ENCODE data around the gene USP22.

Gene USP22

GRCh38 chr17:20989481-20989880 is 53.3 kb downstream of the USP22 start:
- no peak for TF ChIP-seq REST (IDR thresholded peaks at IDR 0.05; ENCODE audit: insufficient replicate concordance, low read depth)
- TF ChIP-seq GABPA (IDR thresholded peaks at IDR 0.05; ENCODE audit: low read depth), result no peak
- no peak for TF ChIP-seq CTCF (IDR thresholded peaks at IDR 0.05; ENCODE audit: insufficient read depth, low read length)
- TF ChIP-seq SPI1 (IDR thresholded peaks at IDR 0.05; ENCODE audit: borderline replicate concordance, low read depth), result no peak
- no peak for TF ChIP-seq POLR2AphosphoS5 (IDR thresholded peaks at IDR 0.05; ENCODE audit: low read depth)
- H3K27ac ChIP-seq (replicated peaks), result no peak overlapping the region
- DNase-seq (ENCODE audit: low read depth in 1 of 2, low spot score in 1 of 2), result no peak

GRCh38 chr17:20988896-20989295 is 53.9 kb downstream of the USP22 start:
- Histone ChIP-seq H3K27me3 (ENCODE audit: insufficient read depth, poor library complexity, severe bottlenecking) (no peaks in the 10 kb centered on the region), H3K4me3 (replicated peaks; ENCODE audit: insufficient read depth, low read length) (no peak overlapping the region), H3K27ac (replicated peaks) (no peak overlapping the region)
- no peak for DNase-seq (ENCODE audit: low read depth in 1 of 2, low spot score in 1 of 2)
- TF ChIP-seq CTCF (IDR thresholded peaks at IDR 0.05; ENCODE audit: insufficient read depth, low read length) (no peak), GABPA (IDR thresholded peaks at IDR 0.05; ENCODE audit: low read depth) (no peak), POLR2AphosphoS5 (IDR thresholded peaks at IDR 0.05; ENCODE audit: low read depth) (no peak), REST (IDR thresholded peaks at IDR 0.05; ENCODE audit: insufficient replicate concordance, low read depth) (no peak), SPI1 (IDR thresholded peaks at IDR 0.05; ENCODE audit: borderline replicate concordance, low read depth) (no peak)

More at GRCh38 chr17:20989481-20989880, 53.3 kb downstream of the USP22 start:
- no peaks in the 10 kb centered on the region for H3K27me3 ChIP-seq (ENCODE audit: insufficient read depth, poor library complexity, severe bottlenecking)
- no peak overlapping the region for H3K4me3 ChIP-seq (replicated peaks; ENCODE audit: insufficient read depth, low read length)

GRCh38 chr17:20988001-20988636 is 54.7 kb downstream of the USP22 start:
- no peak for DNase-seq (ENCODE audit: low read depth in 1 of 2, low spot score in 1 of 2)
- TF ChIP-seq REST (IDR thresholded peaks at IDR 0.05; ENCODE audit: insufficient replicate concordance, low read depth) (no peak), CTCF (IDR thresholded peaks at IDR 0.05; ENCODE audit: insufficient read depth, low read length) (no peak), SPI1 (IDR thresholded peaks at IDR 0.05; ENCODE audit: borderline replicate concordance, low read depth) (no peak), POLR2AphosphoS5 (IDR thresholded peaks at IDR 0.05; ENCODE audit: low read depth) (no peak), GABPA (IDR thresholded peaks at IDR 0.05; ENCODE audit: low read depth) (no peak)
- Histone ChIP-seq H3K4me3 (replicated peaks; ENCODE audit: insufficient read depth, low read length) (no peak overlapping the region), H3K27ac (replicated peaks) (no peak overlapping the region), H3K27me3 (ENCODE audit: insufficient read depth, poor library complexity, severe bottlenecking) (no peaks in the 10 kb centered on the region)
